Measurements from ENCODE around the gene DTL.
"Not testable (repeated sequence)": the region's sequence is repeated elsewhere in the genome, so short reads cannot be mapped to it uniquely, and the experiment has no call there.

The DTL gene

DNA sequence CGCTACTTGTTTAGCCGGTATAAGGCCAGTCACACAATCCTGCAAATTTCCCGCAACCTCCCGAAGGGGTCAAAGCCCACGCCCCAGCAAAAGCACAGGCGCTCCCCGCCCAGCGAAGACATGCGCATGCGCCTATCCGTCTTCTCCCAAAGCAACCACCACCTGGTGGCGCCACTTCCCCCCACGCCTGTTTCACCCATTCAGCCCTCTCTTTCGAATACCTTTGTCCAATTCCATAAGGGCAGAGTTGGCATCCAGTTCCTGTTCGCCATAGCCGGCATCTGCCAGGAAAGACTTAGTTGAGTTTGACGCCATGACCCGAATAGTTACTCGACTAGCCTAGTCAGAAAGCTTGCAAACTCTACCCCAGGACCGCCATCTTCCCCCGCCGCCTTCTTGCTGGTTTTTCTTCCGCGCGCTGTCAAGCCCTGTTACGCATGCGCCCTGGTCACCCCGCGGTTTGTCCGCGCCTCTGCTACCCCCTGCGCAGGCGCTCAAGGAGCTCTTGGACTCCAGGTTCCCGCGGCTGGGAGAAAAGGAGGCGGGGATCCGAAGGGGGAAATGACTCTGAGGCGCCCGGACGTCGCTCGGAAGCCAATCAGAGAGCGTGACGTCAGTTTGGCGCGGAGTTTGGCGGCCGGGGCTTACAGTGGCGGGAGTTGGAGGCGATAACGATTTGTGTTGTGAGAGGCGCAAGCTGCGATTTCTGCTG, at the start of gene DTL, which contains the start of gene INTS7:
Gene DTL, plus strand, starts transcription at position 626 of the 712 bp plus-strand sequence. CDS start 143 bp downstream, outside the sequence.
Gene INTS7, minus strand, starts transcription at position 435 of the 712 bp plus-strand sequence. Its CDS starts 120 bp downstream, at position 315.
- in situ Hi-C loops (cut with HindIII; ENCODE audit: low sequenced_read_pairs): no loop called here

GRCh38 chr1:211986628-211987254, 48.8 kb upstream of the DTL start:
- in situ Hi-C loops (cut with HindIII; ENCODE audit: low sequenced_read_pairs): no loop called here

- in situ Hi-C loops (cut with HindIII; ENCODE audit: low sequenced_read_pairs): no loop called here
Observed at GRCh38 chr1:211991695-211992094, 43.9 kb upstream of the DTL start.

DNA sequence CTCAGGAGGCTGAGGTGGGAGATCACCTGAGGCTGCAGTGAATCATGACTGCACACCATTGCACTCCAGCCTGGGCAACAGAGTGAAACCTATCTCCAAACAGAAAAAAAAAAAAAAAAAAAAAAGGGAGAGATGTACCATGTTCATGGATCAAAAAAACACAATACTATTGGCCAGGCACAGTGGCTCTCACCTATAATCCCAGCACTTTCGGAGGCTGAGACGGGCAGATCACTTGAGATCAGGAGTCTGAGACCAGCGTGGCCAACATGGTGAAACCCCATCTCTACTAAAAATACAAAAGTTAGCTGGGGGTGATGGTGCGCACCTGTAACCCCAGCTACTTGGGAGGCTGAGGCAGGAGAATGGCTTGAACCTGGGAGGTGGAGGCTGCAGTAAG, 38.1 kb upstream of the DTL start:
- in situ Hi-C loops (cut with HindIII; ENCODE audit: low sequenced_read_pairs): not testable (repeated sequence)

GRCh38 chr1:212002536-212002935, 33.0 kb upstream of the DTL start:
- in situ Hi-C loops (cut with HindIII; ENCODE audit: low sequenced_read_pairs): no loop called here

DNA sequence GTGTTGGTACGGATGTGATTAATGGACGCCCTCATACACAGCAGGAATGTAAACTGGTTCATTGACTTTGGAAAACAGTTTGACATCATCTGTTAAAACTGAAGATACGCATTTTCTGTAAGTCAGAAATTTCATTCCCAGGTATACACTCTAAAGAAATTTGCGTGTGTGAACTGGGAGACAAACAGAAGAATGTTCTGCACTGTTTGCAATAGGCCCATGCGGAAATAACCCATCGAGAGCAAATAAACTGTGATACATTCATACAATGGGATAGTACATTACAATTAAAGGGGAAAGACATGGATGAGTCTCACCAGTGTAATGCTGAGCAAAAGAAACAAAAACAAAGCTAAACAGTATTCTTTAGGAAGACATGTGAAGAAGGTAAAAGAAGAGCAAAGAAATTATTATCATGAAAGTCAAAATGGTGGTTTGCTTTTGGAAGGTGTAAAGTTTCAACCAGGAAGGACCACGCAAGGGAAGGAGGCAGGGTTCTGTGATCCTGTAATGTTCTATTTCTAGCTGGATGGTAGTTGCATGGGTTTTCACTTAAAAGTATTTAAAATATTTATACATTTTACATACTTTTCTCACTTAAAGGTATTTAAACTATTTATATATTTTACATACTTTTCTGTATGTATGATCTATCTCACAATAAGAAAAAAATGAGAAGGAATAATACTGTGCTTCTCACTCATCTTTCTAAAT, 30.5 kb upstream of the DTL start:
- in situ Hi-C loops (cut with HindIII; ENCODE audit: low sequenced_read_pairs): no loop called here

DNA sequence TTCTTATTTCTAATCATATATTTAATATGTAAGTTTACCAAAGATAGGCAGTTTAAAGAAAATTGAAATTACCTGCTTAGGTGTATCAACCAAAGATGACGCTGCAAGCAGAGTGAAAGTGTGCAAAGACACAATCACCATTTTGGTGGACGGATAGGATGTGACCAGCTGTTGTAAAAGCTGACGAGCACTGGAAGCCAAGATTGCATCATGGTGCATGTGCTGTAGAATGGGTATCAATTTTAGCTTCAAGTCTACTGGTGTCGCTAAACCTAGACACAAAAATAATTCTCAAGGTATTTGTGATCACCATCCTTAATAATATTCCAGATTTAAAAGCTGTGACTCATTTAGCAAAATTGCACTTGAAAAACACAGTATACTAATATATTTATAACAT, 28.4 kb upstream of the DTL start:
- in situ Hi-C loops (cut with HindIII; ENCODE audit: low sequenced_read_pairs): no loop called here

DNA sequence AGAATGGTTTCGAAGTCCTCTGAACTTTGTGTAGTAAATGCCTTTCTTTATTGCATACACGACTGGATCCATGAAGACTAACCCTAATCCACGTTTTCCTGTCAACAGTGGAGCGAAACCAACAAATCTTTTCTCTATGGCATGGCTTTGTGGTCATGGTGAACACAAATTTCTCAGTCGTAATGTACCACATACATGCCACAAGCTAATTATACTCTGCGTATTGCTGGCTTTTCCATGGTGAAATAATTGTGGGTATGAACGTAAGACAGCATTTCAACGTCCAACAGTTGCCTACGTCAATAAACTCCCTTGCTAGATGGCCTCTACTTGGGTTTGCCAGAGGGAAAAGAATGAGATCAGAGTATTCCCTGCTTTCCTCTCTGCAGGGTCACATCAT, 27.7 kb upstream of the DTL start:
- in situ Hi-C loops (cut with HindIII; ENCODE audit: low sequenced_read_pairs): no loop called here

GRCh38 chr1:212009561-212009960, 26.0 kb upstream of the DTL start:
- in situ Hi-C loops (cut with HindIII; ENCODE audit: low sequenced_read_pairs): no loop called here

- in situ Hi-C loops (cut with HindIII; ENCODE audit: low sequenced_read_pairs): no loop called here
Observed at GRCh38 chr1:212010004-212010403, 25.5 kb upstream of the DTL start.

- in situ Hi-C loops (cut with HindIII; ENCODE audit: low sequenced_read_pairs): no loop called here
Observed at GRCh38 chr1:212012034-212012740, 23.4 kb upstream of the DTL start.

GRCh38 chr1:212013672-212014071, 21.9 kb upstream of the DTL start:
- in situ Hi-C loops (cut with HindIII; ENCODE audit: low sequenced_read_pairs): no loop called here

- in situ Hi-C loops (cut with HindIII; ENCODE audit: low sequenced_read_pairs): no loop called here
Observed at GRCh38 chr1:212020975-212021374, 14.6 kb upstream of the DTL start.

DNA sequence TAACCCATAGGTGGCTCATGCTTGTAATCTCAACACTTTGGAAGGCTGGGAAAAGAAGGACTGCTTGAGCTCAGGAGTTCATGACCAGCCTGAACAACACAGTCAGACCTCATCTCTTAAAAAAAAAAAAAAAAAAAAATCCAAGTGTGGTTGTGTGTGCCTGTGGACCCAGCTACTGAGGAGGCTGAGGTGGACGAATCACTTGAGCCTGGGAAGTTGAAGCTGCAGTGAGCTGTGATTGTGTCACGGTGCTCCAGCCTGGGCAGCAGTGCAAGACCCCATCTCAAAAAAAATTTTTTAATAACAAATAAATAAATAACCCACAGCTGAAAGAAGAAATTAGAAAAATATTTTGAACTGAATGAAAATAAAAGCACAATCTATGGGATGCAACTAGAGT, 14.0 kb upstream of the DTL start:
- in situ Hi-C loops (cut with HindIII; ENCODE audit: low sequenced_read_pairs): no loop called here

- in situ Hi-C loops (cut with HindIII; ENCODE audit: low sequenced_read_pairs): not testable (repeated sequence)
Observed at GRCh38 chr1:212022908-212023307, 12.6 kb upstream of the DTL start.

DNA sequence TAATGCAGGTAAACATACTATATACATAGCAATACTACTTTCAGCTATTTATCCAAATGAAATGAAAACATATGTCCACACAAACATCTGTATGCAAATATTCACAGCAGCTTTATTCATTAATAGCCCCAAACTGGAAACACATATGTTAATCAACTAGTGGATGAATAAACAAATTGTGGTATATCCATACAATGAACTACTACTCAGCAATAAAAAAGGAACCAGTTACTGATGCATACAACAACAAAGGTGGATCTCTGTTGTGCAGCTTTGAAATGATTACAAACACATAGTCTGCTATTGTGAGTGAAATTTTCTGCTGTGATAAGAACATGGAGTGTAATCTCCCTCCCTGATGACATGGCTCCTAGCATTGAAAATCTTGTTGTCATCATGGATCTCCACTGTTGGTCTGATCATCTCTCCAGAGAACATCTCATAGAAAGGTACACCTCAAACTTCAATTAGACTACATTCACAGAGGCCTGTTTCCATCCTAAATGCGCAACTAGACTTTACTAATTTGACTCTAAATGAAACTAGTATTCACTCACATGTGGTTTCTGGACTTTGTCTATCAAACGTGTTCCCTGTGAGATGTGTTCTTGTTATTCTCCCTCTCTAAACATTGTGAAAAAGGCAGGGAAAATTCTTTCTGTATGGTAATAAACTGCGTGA, 10.9 kb upstream of the DTL start:
- in situ Hi-C loops (cut with HindIII; ENCODE audit: low sequenced_read_pairs): no loop called here

DNA sequence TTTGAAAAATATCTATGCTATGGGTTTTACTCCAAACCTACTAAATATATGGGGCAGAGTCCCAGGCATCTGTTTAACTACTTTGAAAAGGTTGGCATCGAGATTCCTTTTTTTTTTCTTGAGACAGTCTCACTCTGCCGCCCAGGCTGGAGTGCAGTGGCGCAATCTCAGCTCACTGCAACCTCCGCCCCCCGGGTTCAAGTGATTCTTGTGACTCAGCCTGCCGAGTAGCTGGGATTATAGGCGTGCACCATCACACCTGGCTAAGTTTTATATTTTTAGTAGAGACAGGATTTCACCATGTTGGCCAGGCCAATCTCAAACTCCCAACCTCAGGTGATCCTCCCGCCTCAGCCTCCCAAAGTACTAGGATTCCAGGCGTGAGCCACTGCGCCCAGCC, 7.8 kb upstream of the DTL start:
- in situ Hi-C loops (cut with HindIII; ENCODE audit: low sequenced_read_pairs): not testable (repeated sequence)

- in situ Hi-C loops (cut with HindIII; ENCODE audit: low sequenced_read_pairs): no loop called here
Observed at GRCh38 chr1:212030936-212031528, 4.5 kb upstream of the DTL start.

GRCh38 chr1:212034516-212035122, 929 bp upstream of the DTL start:
- in situ Hi-C loops (cut with HindIII; ENCODE audit: low sequenced_read_pairs): no loop called here

Data from DLD1 (cell line).